ENCODE results near the gene SASH1.

Gene SASH1

GRCh38 chr6:148535381-148535780, 192.7 kb downstream of the SASH1 start (continued):
- TF ChIP-seq ZNF354C (tag by site-specific recombination; IDR thresholded peaks at IDR 0.05; ENCODE audit: borderline replicate concordance, low read depth) (no peak), ZBTB26 (tag by site-specific recombination; optimal IDR thresholded peaks at IDR 0.05) (no peak), ZBTB44 (tag by site-specific recombination; IDR thresholded peaks at IDR 0.05) (no peak), ZNF157 (tag by site-specific recombination; IDR thresholded peaks at IDR 0.05) (no peak)

GRCh38 chr6:148535976-148536375, 193.3 kb downstream of the SASH1 start:
- POLR2A ChIA-PET: no interaction called here
- peaks cover 5 to 89% of the 10 kb centered on the region in 2 experiments for H3K36me3 ChIP-seq (ENCODE audit: control insufficient read depth in 2 of 2, insufficient read depth in 1 of 2, low read length in 2 of 2)
- CTCF ChIA-PET: interaction anchor here (0.7 to 1.1 kb wide), 2 partner anchors 24 to 1029 kb away, joined by 3 read pairs; no protein-coding TSS in a partner anchor

GRCh38 chr6:148538261-148539190, 195.9 kb downstream of the SASH1 start:
- Histone ChIP-seq H3K9me3 (ENCODE audit: control insufficient read depth, insufficient read depth, low read depth, low read length) (no peaks in the 10 kb centered on the region), H3K27ac (ENCODE audit: extremely low read depth, low read depth, low read length) (no peak overlapping the region), H3K4me3 (ENCODE audit: low read depth, low read length) (no peak overlapping the region), H3K36me3 (ENCODE audit: control insufficient read depth in 2 of 2, insufficient read depth in 1 of 2, low read length in 2 of 2) (peaks cover 0 to 89% of the 10 kb centered on the region in 2 experiments), H3K4me1 (ENCODE audit: control insufficient read depth, insufficient read depth, low read length) (no peaks in the 10 kb centered on the region)
- ChIA-PET CTCF (no interaction called here), POLR2A (no interaction called here)
- TF ChIP-seq ZNF302 (tag by site-specific recombination; IDR thresholded peaks at IDR 0.05; ENCODE audit: low read depth) (no peak), ZNF529 (tag by site-specific recombination; IDR thresholded peaks at IDR 0.05; ENCODE audit: insufficient replicate concordance) (no peak), ZNF596 (tag by site-specific recombination; IDR thresholded peaks at IDR 0.05) (no peak)

More at GRCh38 chr6:148535976-148536375, 193.3 kb downstream of the SASH1 start:
- TF ChIP-seq ZIC2 (tag by site-specific recombination; IDR thresholded peaks at IDR 0.05): no peak
- TF ChIP-seq BCL6B (tag by site-specific recombination; IDR thresholded peaks at IDR 0.05): no peak
- TF ChIP-seq ZNF24 (tag by site-specific recombination; IDR thresholded peaks at IDR 0.05): no peak
- no peak for TF ChIP-seq ZNF174 (tag by site-specific recombination; IDR thresholded peaks at IDR 0.05)
- TF ChIP-seq ZNF146 (tag by site-specific recombination; IDR thresholded peaks at IDR 0.05): no peak
- no peak for TF ChIP-seq ZNF580 (tag by site-specific recombination; IDR thresholded peaks at IDR 0.05)
- no peak for TF ChIP-seq ELK4 (IDR thresholded peaks at IDR 0.05; ENCODE audit: borderline replicate concordance, low read depth, low read length)
- TF ChIP-seq FEZF1 (tag by site-specific recombination; IDR thresholded peaks at IDR 0.05): no peak
- TF ChIP-seq GLIS1 (tag by site-specific recombination; IDR thresholded peaks at IDR 0.05): no peak
- TF ChIP-seq MZF1 (tag by site-specific recombination; IDR thresholded peaks at IDR 0.05; ENCODE audit: borderline replicate concordance): no peak
- TF ChIP-seq ZSCAN23 (tag by site-specific recombination; IDR thresholded peaks at IDR 0.05): no peak
- TF ChIP-seq ZNF701 (tag by site-specific recombination; IDR thresholded peaks at IDR 0.05): no peak
- TF ChIP-seq ZNF549 (tag by site-specific recombination; IDR thresholded peaks at IDR 0.05): no peak
- TF ChIP-seq ZNF311 (tag by site-specific recombination; IDR thresholded peaks at IDR 0.05; ENCODE audit: borderline replicate concordance): no peak
- Histone ChIP-seq H3K27ac (ENCODE audit: extremely low read depth, low read depth, low read length) (no peak overlapping the region), H3K9me3 (ENCODE audit: control insufficient read depth, insufficient read depth, low read depth, low read length) (no peaks in the 10 kb centered on the region), H3K4me1 (ENCODE audit: control insufficient read depth, insufficient read depth, low read length) (no peaks in the 10 kb centered on the region), H3K4me3 (ENCODE audit: low read depth, low read length) (no peak overlapping the region)

All from HEK293 (cell line).